NT2/D1 (cell line): ENCODE measurements around the gene KANK3.

Experiments
- YY1 ChIP-seq: IDR thresholded peaks from 2 replicates; pipeline ENCODE4 v1.6.1; 2011; ENCODE audit not compliant: insufficient read length, insufficient read depth
- ZNF274 ChIP-seq: IDR thresholded peaks from 2 replicates; pipeline ENCODE4 v1.6.1; 2011; ENCODE audit warnings: mild to moderate bottlenecking, low read depth, low read length

GRCh38 chr19:8334458-8335342 lies 8.4 kb downstream of the KANK3 start:
- TF ChIP-seq YY1, result no peak
- TF ChIP-seq ZNF274, result no peak
